Progenitor cell of endocrine pancreas (in vitro differentiated cells): ENCODE measurements around the gene IL5. TPM values are rescaled to one million over a fixed set of nuclear protein-coding genes. Genes with fewer than 3 reads are reported as not detected.
"Not testable (repeated sequence)": the region's sequence is repeated elsewhere in the genome, so short reads cannot be mapped to it uniquely, and the experiment has no call there.

Experiments
- DNase-seq: peaks from one replicate; pipeline ENCODE4 v3.0.0; 2021; ENCODE audit warnings: low spot score; ENCODE audit not compliant: unreplicated experiment
- H3K27ac Mint-ChIP-seq: 2 replicates; pipeline ENCODE4 v1.8.0; 2021; ENCODE audit warnings: mild to moderate bottlenecking, moderate library complexity, mixed read lengths
- H3K27me3 Mint-ChIP-seq: 2 replicates; pipeline ENCODE4 v1.8.0; 2021; ENCODE audit warnings: mixed read lengths
- H3K36me3 Mint-ChIP-seq: 2 replicates; pipeline ENCODE4 v1.8.0; 2022; ENCODE audit warnings: mixed read lengths; ENCODE audit not compliant: insufficient read depth
- H3K4me1 Mint-ChIP-seq: 2 replicates; pipeline ENCODE4 v1.8.0; 2021; ENCODE audit warnings: low read depth, mixed read lengths
- H3K4me3 Mint-ChIP-seq: 2 replicates; pipeline ENCODE4 v1.8.0; 2021; ENCODE audit warnings: low read depth, mild to moderate bottlenecking, moderate library complexity, mixed read lengths
- H3K9me3 Mint-ChIP-seq: 2 replicates; pipeline ENCODE4 v1.8.0; 2021; ENCODE audit warnings: low read depth, mixed read lengths
- CTCF ChIP-seq: fragments of 200-600 bp; sonication (generic); IDR thresholded peaks from one replicate; pipeline ENCODE4 v1.5.0; 2021; ENCODE audit warnings: antibody characterized with exemption, mild to moderate bottlenecking; ENCODE audit not compliant: unreplicated experiment
- total RNA-seq: library from RNA; stranded (reverse); gene quantifications from 2 replicates; pipeline ENCODE4 v1.2.1, GENCODE V29; 2021

Gene IL5
- total RNA-seq, 1 donor from 2014 or later: not detected

GRCh38 chr5:132576123-132576522, 32.8 kb upstream of the IL5 start:
- no peak overlapping the region for H3K27ac Mint-ChIP-seq
- H3K9me3 Mint-ChIP-seq: peaks cover 11% of the 10 kb centered on the region
- peaks cover 42% of the 10 kb centered on the region for H3K36me3 Mint-ChIP-seq
- H3K27me3 Mint-ChIP-seq: no peaks in the 10 kb centered on the region
- TF ChIP-seq CTCF: no peak
- H3K4me1 Mint-ChIP-seq: no peaks in the 10 kb centered on the region
- no peak overlapping the region for H3K4me3 Mint-ChIP-seq
- DNase-seq: no peak

- DNase-seq: no peak
- Mint-ChIP-seq H3K27ac (peak overlapping the region; percentile 1), H3K4me1 (no peaks in the 10 kb centered on the region), H3K4me3 (no peak overlapping the region), H3K27me3 (no peaks in the 10 kb centered on the region), H3K9me3 (peaks cover 3% of the 10 kb centered on the region), H3K36me3 (peaks cover 15% of the 10 kb centered on the region)
- TF ChIP-seq CTCF: no peak
Measured at GRCh38 chr5:132566657-132567056, 23.3 kb upstream of the IL5 start.

GRCh38 chr5:132564555-132564954, 21.2 kb upstream of the IL5 start:
- H3K27me3 Mint-ChIP-seq, H3K9me3 Mint-ChIP-seq, H3K4me1 Mint-ChIP-seq, H3K4me3 Mint-ChIP-seq, H3K27ac Mint-ChIP-seq, DNase-seq: not testable (repeated sequence)
- H3K36me3 Mint-ChIP-seq: peaks cover 13% of the 10 kb centered on the region

GRCh38 chr5:132561601-132562000, 18.3 kb upstream of the IL5 start:
- H3K9me3 Mint-ChIP-seq: peaks cover 3% of the 10 kb centered on the region
- H3K27me3 Mint-ChIP-seq: no peaks in the 10 kb centered on the region
- DNase-seq: no peak
- H3K4me3 Mint-ChIP-seq: no peak overlapping the region
- peaks cover 9% of the 10 kb centered on the region for H3K4me1 Mint-ChIP-seq
- peaks cover 10% of the 10 kb centered on the region for H3K36me3 Mint-ChIP-seq
- no peak for TF ChIP-seq CTCF
- H3K27ac Mint-ChIP-seq: no peak overlapping the region

GRCh38 chr5:132559383-132560060, 16.2 kb upstream of the IL5 start:
- Mint-ChIP-seq H3K27ac (no peak overlapping the region), H3K36me3 (no peaks in the 10 kb centered on the region), H3K4me1 (peaks cover 12% of the 10 kb centered on the region), H3K4me3 (no peak overlapping the region), H3K27me3 (no peaks in the 10 kb centered on the region), H3K9me3 (peaks cover 3% of the 10 kb centered on the region)
- DNase-seq: no peak
- no peak for TF ChIP-seq CTCF

GRCh38 chr5:132557478-132558172, 14.3 kb upstream of the IL5 start:
- no peak for DNase-seq
- Mint-ChIP-seq H3K36me3 (no peaks in the 10 kb centered on the region), H3K27me3 (no peaks in the 10 kb centered on the region), H3K9me3 (peaks cover 3% of the 10 kb centered on the region), H3K27ac (peak overlapping the region; percentile 98), H3K4me3 (peak overlapping the region; percentile 90), H3K4me1 (peaks cover 12% of the 10 kb centered on the region)
- no peak for TF ChIP-seq CTCF
